ENCODE results near the gene TOGARAM2.

The TOGARAM2 gene

GRCh38 chr2:29014811-29015421, 33.8 kb downstream of the TOGARAM2 start:
- H3K36me3 ChIP-seq (ENCODE audit: insufficient read depth, insufficient read length, low read length): no peaks in the 10 kb centered on the region
- H3K9me3 ChIP-seq (ENCODE audit: insufficient read depth, low read length): no peaks in the 10 kb centered on the region
- TF ChIP-seq SUZ12 (IDR thresholded peaks at IDR 0.05; ENCODE audit: extremely low read depth, insufficient read depth, insufficient read length) (no peak), YY1 (IDR thresholded peaks at IDR 0.05; ENCODE audit: insufficient read depth, insufficient read length) (no peak), ZNF274 (IDR thresholded peaks at IDR 0.05; ENCODE audit: low read depth, low read length) (no peak)
- peaks cover 23% of the 10 kb centered on the region for H3K4me1 ChIP-seq (ENCODE audit: insufficient read depth, insufficient read length)
- H3K27me3 ChIP-seq (ENCODE audit: insufficient read depth, insufficient read length): no peaks in the 10 kb centered on the region
- no peak overlapping the region for H3K4me3 ChIP-seq (ENCODE audit: insufficient read length, low read depth)
- H3K9ac ChIP-seq (ENCODE audit: insufficient read length, low read depth): no peak overlapping the region
- DNase-seq (ENCODE audit: low read depth, low spot score): no peak

GRCh38 chr2:29015701-29016470, 34.8 kb downstream of the TOGARAM2 start:
- TF ChIP-seq ZNF274 (IDR thresholded peaks at IDR 0.05; ENCODE audit: low read depth, low read length) (no peak), SUZ12 (IDR thresholded peaks at IDR 0.05; ENCODE audit: extremely low read depth, insufficient read depth, insufficient read length) (no peak), YY1 (IDR thresholded peaks at IDR 0.05; ENCODE audit: insufficient read depth, insufficient read length) (no peak)
- Histone ChIP-seq H3K4me3 (ENCODE audit: insufficient read length, low read depth) (no peak overlapping the region), H3K9ac (ENCODE audit: insufficient read length, low read depth) (no peak overlapping the region), H3K27me3 (ENCODE audit: insufficient read depth, insufficient read length) (no peaks in the 10 kb centered on the region), H3K9me3 (ENCODE audit: insufficient read depth, low read length) (no peaks in the 10 kb centered on the region), H3K4me1 (ENCODE audit: insufficient read depth, insufficient read length) (peaks cover 17% of the 10 kb centered on the region), H3K36me3 (ENCODE audit: insufficient read depth, insufficient read length, low read length) (no peaks in the 10 kb centered on the region)
- no peak for DNase-seq (ENCODE audit: low read depth, low spot score)

- no peaks in the 10 kb centered on the region for H3K9me3 ChIP-seq (ENCODE audit: insufficient read depth, low read length)
- no peaks in the 10 kb centered on the region for H3K36me3 ChIP-seq (ENCODE audit: insufficient read depth, insufficient read length, low read length)
- H3K4me1 ChIP-seq (ENCODE audit: insufficient read depth, insufficient read length): peaks cover 12% of the 10 kb centered on the region
- H3K9ac ChIP-seq (ENCODE audit: insufficient read length, low read depth): no peak overlapping the region
- TF ChIP-seq SUZ12 (IDR thresholded peaks at IDR 0.05; ENCODE audit: extremely low read depth, insufficient read depth, insufficient read length): no peak
- TF ChIP-seq YY1 (IDR thresholded peaks at IDR 0.05; ENCODE audit: insufficient read depth, insufficient read length): no peak
- TF ChIP-seq ZNF274 (IDR thresholded peaks at IDR 0.05; ENCODE audit: low read depth, low read length): no peak
- H3K4me3 ChIP-seq (ENCODE audit: insufficient read length, low read depth): no peak overlapping the region
- H3K27me3 ChIP-seq (ENCODE audit: insufficient read depth, insufficient read length): no peaks in the 10 kb centered on the region
- DNase-seq (ENCODE audit: low read depth, low spot score): no peak
These were observed 35.4 kb downstream of the TOGARAM2 start for GRCh38 chr2:29016504-29016903.

GRCh38 chr2:29017716-29018435, 36.8 kb downstream of the TOGARAM2 start:
- DNase-seq (ENCODE audit: low read depth, low spot score): no peak
- no peak overlapping the region for H3K4me3 ChIP-seq (ENCODE audit: insufficient read length, low read depth)
- no peaks in the 10 kb centered on the region for H3K27me3 ChIP-seq (ENCODE audit: insufficient read depth, insufficient read length)
- H3K36me3 ChIP-seq (ENCODE audit: insufficient read depth, insufficient read length, low read length): no peaks in the 10 kb centered on the region
- no peaks in the 10 kb centered on the region for H3K9me3 ChIP-seq (ENCODE audit: insufficient read depth, low read length)
- TF ChIP-seq SUZ12 (IDR thresholded peaks at IDR 0.05; ENCODE audit: extremely low read depth, insufficient read depth, insufficient read length) (no peak), ZNF274 (IDR thresholded peaks at IDR 0.05; ENCODE audit: low read depth, low read length) (no peak), YY1 (IDR thresholded peaks at IDR 0.05; ENCODE audit: insufficient read depth, insufficient read length) (no peak)
- H3K9ac ChIP-seq (ENCODE audit: insufficient read length, low read depth): no peak overlapping the region
- H3K4me1 ChIP-seq (ENCODE audit: insufficient read depth, insufficient read length): peaks cover 2% of the 10 kb centered on the region

- H3K9ac ChIP-seq (ENCODE audit: insufficient read length, low read depth): no peak overlapping the region
- H3K27me3 ChIP-seq (ENCODE audit: insufficient read depth, insufficient read length): no peaks in the 10 kb centered on the region
- no peak overlapping the region for H3K4me3 ChIP-seq (ENCODE audit: insufficient read length, low read depth)
- no peak for TF ChIP-seq YY1 (IDR thresholded peaks at IDR 0.05; ENCODE audit: insufficient read depth, insufficient read length)
- no peak for TF ChIP-seq ZNF274 (IDR thresholded peaks at IDR 0.05; ENCODE audit: low read depth, low read length)
- no peak for TF ChIP-seq SUZ12 (IDR thresholded peaks at IDR 0.05; ENCODE audit: extremely low read depth, insufficient read depth, insufficient read length)
- H3K9me3 ChIP-seq (ENCODE audit: insufficient read depth, low read length): no peaks in the 10 kb centered on the region
- H3K36me3 ChIP-seq (ENCODE audit: insufficient read depth, insufficient read length, low read length): no peaks in the 10 kb centered on the region
- H3K4me1 ChIP-seq (ENCODE audit: insufficient read depth, insufficient read length): peaks cover 4% of the 10 kb centered on the region
- DNase-seq (ENCODE audit: low read depth, low spot score): no peak
These were observed 40.8 kb downstream of the TOGARAM2 start for GRCh38 chr2:29021886-29022285.

- H3K4me3 ChIP-seq (ENCODE audit: insufficient read length, low read depth): no peak overlapping the region
- no peak overlapping the region for H3K9ac ChIP-seq (ENCODE audit: insufficient read length, low read depth)
- DNase-seq (ENCODE audit: low read depth, low spot score): no peak
- TF ChIP-seq SUZ12 (IDR thresholded peaks at IDR 0.05; ENCODE audit: extremely low read depth, insufficient read depth, insufficient read length) (no peak), YY1 (IDR thresholded peaks at IDR 0.05; ENCODE audit: insufficient read depth, insufficient read length) (no peak), ZNF274 (IDR thresholded peaks at IDR 0.05; ENCODE audit: low read depth, low read length) (no peak)
- no peaks in the 10 kb centered on the region for H3K36me3 ChIP-seq (ENCODE audit: insufficient read depth, insufficient read length, low read length)
- H3K9me3 ChIP-seq (ENCODE audit: insufficient read depth, low read length): no peaks in the 10 kb centered on the region
- peaks cover 4% of the 10 kb centered on the region for H3K4me1 ChIP-seq (ENCODE audit: insufficient read depth, insufficient read length)
- no peaks in the 10 kb centered on the region for H3K27me3 ChIP-seq (ENCODE audit: insufficient read depth, insufficient read length)
These were observed 41.6 kb downstream of the TOGARAM2 start for GRCh38 chr2:29022679-29023078.

- H3K4me3 ChIP-seq (ENCODE audit: insufficient read length, low read depth): no peak overlapping the region
- TF ChIP-seq ZNF274 (IDR thresholded peaks at IDR 0.05; ENCODE audit: low read depth, low read length): no peak
- TF ChIP-seq SUZ12 (IDR thresholded peaks at IDR 0.05; ENCODE audit: extremely low read depth, insufficient read depth, insufficient read length): no peak
- no peak for TF ChIP-seq YY1 (IDR thresholded peaks at IDR 0.05; ENCODE audit: insufficient read depth, insufficient read length)
- H3K9me3 ChIP-seq (ENCODE audit: insufficient read depth, low read length): no peaks in the 10 kb centered on the region
- H3K27me3 ChIP-seq (ENCODE audit: insufficient read depth, insufficient read length): no peaks in the 10 kb centered on the region
- H3K4me1 ChIP-seq (ENCODE audit: insufficient read depth, insufficient read length): peaks cover 4% of the 10 kb centered on the region
- no peak for DNase-seq (ENCODE audit: low read depth, low spot score)
- H3K36me3 ChIP-seq (ENCODE audit: insufficient read depth, insufficient read length, low read length): no peaks in the 10 kb centered on the region
- no peak overlapping the region for H3K9ac ChIP-seq (ENCODE audit: insufficient read length, low read depth)
These were observed 42.1 kb downstream of the TOGARAM2 start for GRCh38 chr2:29023188-29023587.
